Myocyte (in vitro differentiated cells): ENCODE measurements around the gene SH2B2. TPM values are rescaled to one million over a fixed set of nuclear protein-coding genes. Genes with fewer than 3 reads are reported as not detected.
"Not testable (repeated sequence)": the region's sequence is repeated elsewhere in the genome, so short reads cannot be mapped to it uniquely, and the experiment has no call there.

Experiments used
- DNase-seq: peaks from one replicate; pipeline ENCODE4 v3.0.0-alpha.2; 2012; ENCODE audit warnings: low read depth
- total RNA-seq: library from RNA; depleted of rRNA; stranded (reverse); fragments of >200 nt; gene quantifications from 2 replicates; pipeline ENCODE4 v1.2.3, GENCODE V29; 2014

SH2B2 gene
- total RNA-seq, 1 donor from 2014 or later = 32.1 TPM

- peak; percentile 85 for DNase-seq
These were observed 1.7 kb upstream of the SH2B2 start for GRCh38 chr7:102284891-102285539.

DNA sequence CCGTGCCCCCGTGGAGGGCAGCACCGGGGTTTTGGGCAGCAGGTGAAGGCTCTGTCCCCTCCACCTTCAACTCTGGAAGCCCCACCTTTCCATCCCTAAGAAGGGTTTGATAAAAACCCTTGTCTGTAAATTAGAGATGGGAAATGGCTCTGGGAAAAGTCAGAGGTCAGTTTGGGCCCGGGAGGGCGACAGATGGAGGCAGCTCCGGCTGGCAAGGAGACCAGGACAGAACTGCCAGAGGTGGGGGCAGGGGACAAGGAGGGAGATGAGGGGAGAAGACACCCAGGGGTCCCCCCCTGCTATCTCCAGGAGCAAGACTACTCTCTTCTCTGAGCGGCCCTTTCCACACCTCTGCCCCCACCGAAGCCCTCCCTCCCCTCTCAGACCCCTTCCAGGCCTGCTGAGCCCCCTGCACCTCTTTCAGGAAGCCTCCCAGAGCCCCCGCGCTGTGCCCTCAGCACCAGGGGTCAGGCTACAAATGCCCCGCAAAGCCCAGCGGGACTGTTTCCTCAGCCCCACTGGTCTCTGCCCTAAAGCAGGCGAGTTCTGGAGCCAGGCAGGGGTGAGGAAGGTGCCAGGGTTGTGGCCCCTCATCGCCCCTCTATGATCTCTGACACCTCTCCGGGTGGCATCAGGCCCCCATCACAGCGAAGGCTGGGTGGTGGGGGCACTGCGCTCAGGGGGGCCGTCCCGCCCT lies 980 bp upstream of the SH2B2 start:
- DNase-seq = no peak

DNA sequence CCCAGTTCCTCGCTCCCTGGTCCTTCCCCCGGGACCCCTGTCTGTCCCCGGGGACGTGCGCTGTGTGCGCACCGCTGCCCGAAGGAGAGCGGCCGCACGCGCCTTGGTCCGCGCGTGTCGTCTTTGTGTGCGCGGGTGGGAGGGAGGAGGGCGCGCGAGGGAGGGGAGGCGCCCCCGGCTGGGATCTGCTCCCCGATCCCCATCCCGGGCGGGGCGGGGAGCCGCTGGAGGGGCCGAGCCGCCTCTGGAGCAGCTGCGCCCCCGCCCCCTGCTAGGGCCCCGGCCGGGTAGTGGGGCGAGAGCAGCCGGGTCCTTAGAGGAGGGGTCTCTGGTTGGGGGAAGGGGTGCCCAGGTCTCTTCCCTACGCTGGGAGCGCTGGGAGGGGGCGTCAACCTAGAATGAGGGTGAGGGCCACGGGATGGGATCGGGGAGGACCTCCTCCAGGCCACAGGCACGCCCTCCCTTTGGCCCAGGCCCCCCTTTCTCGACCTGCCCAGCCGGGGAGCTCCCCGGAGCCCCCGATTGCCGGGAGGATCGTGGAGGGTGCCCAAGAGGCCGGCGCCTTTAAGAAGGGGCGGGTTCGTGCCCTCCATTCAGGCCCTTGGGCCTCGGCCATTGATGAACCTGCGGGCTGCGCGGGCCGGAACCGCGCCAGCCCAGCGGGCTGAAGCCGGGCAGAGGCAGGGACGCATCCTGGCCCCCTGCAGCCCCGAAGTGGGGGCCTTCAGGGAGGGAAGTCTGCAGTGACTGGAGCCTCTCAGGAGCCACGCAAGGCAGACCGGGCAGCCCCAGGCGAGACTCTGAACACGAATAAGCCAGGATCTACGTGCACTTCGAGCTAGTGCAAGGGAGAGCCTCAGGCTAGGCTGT lies 678 bp downstream of the SH2B2 start:
- peak; percentile 64 for DNase-seq

DNA sequence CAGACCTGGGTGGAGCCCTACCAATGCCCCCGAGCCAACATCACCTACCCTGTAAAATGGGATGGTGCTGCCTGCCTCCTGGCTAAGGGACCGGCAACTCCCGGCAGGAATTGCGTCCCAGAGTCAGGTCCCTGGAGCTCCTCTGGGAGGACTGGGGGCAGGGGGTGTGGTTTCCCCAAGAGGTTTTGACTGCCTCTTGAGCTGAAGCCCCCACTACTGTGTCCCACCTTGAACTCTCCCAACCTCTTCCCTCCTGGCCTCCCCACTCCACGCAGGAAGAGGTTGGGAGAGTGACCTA lies 1.3 kb downstream of the SH2B2 start:
- DNase-seq = no peak

DNA sequence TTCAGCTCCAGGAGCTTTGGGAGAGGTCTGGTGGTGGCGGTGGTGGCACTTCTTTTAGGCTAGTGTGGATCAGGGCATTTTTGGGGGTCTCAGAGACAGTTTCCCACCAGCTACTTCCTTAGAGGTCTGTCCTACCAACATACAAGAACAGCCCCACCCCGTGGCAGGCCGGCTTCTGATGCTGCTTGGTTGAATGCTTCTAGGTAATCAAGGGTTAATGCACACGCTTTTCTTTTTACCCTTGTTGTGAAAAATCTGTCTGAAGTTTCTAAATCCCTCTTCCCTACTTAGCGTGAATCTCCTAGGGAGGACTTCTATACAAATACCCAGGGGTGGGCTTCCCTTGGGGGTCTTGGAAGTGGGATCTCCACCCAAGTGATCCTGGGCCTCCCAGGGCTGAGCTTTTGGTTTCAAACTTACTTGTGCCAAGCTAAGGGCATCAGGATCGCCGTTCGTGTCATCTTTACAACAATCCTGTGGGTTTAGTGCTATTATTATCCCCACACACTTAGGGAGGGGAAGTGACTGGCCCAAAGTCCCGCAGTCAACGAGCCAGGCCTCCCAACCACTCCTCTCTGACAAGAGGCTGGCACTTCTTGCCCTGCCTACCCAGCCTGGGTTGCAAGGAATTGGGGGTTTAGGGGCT lies 1.7 kb downstream of the SH2B2 start:
- peak; percentile 78 for DNase-seq

- DNase-seq = no peak
These were observed 2.4 kb downstream of the SH2B2 start for GRCh38 chr7:102289057-102289456.

GRCh38 chr7:102291056-102291915 lies 4.6 kb downstream of the SH2B2 start:
- DNase-seq = no peak

- DNase-seq = no peak
These were observed 5.2 kb downstream of the SH2B2 start for GRCh38 chr7:102291916-102292267.

DNA sequence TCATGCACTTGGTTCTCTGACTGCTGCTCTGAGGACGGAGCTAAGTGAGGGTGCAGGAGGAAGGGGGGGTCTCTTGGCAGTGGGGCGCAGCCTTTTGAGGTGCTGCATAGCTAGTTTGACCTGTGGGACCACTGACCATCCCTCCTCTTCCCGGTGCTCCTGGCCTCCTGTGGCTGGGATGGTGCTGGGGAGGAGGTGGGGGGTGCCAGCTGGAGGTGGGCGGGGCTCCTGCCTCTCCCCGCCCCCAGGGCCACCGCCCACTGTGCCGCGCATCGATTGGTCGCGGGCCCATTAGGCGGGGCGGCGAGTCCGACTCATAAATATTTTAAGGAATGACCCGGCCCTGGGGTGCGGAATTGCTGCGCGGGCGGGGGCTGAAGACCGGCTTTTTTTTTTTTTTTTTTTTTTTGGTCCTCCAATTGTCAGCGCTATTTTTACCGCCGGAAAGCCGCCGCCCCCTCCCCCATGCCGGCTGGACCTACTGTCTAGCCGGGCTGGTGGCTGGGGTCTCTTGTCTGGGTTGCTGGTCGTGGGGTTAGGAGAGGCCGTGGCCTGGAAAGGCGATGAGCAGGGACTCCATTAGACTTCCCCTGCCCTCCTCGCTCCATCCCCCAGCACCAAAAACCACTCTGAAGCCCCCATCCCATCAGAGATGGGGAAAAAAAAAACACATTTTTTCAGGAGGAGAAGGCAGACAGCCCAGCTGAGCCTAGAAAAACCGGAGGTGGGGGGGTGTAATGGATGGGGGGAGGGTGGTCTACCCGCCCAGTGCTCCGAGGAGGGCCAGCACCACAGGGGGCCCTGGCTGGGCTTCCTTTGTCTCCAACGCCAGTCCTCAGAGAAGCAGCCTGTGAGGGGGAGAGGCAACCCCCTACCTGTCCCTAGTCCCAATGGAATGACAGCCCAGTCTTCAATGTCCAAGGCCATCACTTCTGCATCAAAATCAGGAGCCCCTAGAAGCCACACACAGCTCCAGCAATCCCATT lies 6.4 kb downstream of the SH2B2 start:
- DNase-seq = no peak

DNA sequence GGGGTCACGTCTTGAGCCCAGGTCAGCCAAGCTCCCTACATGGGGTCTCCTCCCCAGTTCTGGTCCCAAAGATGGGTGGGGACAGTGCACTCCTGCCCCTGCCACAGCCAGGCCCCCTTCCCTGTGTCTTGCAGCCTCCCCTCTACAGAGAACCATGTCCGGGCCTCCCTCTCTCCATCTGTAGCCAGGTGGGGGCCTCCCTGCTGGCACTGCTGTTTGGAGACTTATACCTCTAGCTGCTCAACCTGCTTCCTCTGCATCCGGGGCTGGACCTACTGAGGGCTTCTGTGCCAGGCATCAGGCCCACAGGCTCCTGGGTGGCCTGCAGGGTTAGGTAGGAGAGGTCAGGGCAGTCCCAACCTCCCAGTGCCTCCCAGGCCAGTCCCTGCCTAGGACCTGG lies 7.9 kb downstream of the SH2B2 start:
- DNase-seq = no peak

DNA sequence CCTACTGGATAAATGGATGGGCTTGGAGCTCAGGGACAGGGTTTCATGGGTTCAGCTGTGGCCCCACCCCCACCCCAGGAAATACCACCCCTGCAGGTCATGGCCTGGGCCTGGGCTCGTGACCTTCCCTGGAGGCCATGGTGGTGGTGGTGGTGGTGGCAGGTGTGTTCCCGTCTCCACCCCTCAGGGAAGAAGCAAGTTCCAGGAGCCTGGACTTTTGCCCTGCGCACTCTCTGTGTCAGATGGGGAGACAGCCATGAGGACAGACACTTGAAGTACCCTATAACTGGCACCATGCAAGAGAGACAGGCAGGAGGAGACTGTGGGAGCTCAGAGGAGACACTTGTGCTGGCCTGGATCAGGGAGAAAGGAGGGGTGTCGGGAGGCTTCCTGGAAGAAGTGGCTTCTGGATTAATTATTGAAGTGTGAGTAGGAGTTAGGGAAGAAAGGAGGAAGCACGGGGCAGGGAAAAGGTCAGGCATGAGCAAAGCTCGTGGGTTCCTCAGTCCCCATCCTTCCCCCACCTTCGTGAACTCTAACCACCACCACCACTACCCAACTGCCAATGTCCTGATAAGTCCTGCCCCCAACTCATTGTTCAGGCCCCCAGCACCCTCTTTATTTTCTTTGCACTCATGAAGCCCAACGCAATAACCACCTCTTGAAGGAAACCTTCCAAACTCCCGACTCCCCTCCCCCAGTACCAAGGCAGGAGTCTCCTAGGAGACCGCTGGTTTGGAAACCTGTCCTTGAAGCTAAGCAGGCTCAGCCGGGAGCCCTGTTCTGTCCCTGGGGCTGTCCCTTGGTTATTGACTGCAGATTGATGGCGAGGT lies 8.9 kb downstream of the SH2B2 start:
- DNase-seq = peak; percentile 42

DNA sequence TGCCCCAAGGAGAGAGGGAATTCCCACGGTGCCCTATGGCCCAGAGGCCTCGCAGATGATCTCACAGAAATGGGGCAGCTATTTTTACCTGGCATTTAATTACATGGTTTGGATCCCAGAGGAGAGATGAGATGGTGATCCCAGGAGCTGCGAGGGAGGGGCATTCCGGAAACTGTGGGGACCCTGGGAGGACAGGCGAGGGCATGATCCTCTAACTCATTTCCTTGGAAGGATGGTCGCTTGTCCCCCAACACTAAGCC lies 9.4 kb downstream of the SH2B2 start:
- DNase-seq = no peak

DNA sequence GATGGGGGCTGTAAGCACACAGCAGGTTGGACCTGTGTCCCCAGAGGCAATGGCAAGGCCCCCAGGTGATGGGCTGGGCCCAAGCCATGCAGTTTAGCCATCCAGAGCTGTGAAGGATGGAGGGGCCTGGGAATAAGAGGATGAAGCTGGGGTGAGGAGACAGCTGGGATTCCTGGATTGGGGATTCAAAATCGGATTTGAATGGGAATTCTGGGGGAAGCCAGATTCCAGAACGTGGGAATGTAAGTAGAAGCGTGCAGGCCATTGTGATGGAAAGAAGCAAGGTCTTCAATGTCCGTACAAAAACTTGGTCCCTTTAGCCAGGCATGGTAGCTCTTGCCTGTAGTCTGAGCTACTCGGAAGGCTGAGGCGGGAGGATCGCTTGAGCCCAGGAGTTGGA lies 9.8 kb downstream of the SH2B2 start:
- no peak for DNase-seq

GRCh38 chr7:102297487-102298218 lies 11.0 kb downstream of the SH2B2 start:
- no peak for DNase-seq

DNA sequence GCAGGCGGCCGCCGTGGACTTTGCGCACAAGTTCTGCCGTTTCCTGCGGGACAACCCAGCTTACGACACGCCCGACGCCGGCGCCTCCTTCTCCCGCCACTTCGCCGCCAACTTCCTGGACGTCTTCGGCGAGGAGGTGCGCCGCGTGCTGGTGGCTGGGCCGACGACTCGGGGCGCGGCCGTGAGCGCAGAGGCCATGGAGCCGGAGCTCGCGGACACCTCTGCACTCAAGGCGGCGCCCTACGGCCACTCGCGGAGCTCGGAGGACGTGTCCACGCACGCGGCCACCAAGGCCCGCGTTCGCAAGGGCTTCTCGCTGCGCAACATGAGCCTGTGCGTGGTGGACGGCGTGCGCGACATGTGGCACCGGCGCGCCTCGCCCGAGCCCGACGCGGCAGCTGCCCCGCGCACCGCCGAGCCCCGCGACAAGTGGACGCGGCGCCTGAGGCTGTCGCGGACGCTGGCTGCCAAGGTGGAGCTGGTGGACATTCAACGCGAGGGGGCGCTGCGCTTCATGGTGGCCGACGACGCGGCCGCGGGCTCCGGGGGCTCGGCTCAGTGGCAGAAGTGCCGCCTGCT lies 14.1 kb downstream of the SH2B2 start:
- no peak for DNase-seq

- not testable (repeated sequence) for DNase-seq
These were observed 14.7 kb downstream of the SH2B2 start for GRCh38 chr7:102301367-102301766.

DNA sequence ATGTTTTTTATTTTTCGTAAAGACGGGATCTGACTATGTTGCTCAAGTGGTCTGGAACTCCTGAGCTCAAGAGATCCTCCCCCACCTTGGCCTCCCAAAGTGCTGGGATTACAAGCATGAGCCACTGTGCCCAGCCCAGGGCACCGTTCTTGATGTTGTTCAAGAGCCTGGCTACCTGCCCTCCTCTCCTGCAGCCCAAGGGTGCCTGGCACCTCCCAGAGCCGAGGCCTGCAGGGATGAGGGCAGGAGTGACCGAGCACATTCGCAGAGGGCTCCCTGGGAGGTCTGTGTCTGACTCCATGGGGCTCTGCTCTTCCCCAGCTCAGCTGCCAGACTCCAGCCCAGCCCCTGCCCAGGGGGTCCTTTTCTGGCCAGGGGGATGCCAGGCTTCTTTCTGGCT lies 15.4 kb downstream of the SH2B2 start:
- DNase-seq = no peak
